Measurements from ENCODE around the gene CLDN9.

- no peak for TF ChIP-seq CTCF (IDR thresholded peaks at IDR 0.05; ENCODE audit: low read length)
- no peak for TF ChIP-seq EZH2phosphoT487 (IDR thresholded peaks at IDR 0.05; ENCODE audit: low read length)
These were observed 21.8 kb upstream of the CLDN9 start for GRCh38 chr16:2990891-2991290.

All from MM.1S (cell line).